C4-2B (cell line): ENCODE results near the gene SH3GLB2.

Source experiments
- ZFX ChIP-seq: fragments of 450-650 bp; IDR thresholded peaks from 2 replicates; pipeline ENCODE4 v1.6.1; 2017
- TF ChIP-seq, protein P1 (sequence below): fragments of 450-650 bp; conservative IDR thresholded peaks from 2 replicates; pipeline ENCODE4 v1.5.1; 2017; ENCODE audit warnings: mild to moderate bottlenecking

DNA sequence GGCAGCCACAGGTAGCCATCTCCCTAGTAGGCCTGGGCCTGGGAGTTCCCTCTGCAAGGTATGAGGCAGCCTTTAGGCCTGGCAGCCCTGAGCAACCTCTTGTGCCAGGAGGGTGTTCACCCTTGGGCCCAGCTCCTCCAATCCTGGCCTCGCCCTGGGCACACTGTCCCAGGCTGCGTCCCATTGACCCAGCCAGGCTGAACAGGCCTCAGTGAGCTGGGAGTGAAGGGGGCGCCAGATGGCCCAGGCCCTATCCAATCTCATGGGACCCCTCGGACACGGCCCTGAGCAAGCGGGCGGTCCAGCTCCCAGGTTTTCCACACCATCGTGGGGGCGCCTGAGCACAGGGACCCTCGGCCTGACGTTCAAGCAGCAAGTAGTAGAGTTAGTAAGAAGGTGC is 14.5 kb downstream of the SH3GLB2 start:
- TF ChIP-seq, protein P1, sequence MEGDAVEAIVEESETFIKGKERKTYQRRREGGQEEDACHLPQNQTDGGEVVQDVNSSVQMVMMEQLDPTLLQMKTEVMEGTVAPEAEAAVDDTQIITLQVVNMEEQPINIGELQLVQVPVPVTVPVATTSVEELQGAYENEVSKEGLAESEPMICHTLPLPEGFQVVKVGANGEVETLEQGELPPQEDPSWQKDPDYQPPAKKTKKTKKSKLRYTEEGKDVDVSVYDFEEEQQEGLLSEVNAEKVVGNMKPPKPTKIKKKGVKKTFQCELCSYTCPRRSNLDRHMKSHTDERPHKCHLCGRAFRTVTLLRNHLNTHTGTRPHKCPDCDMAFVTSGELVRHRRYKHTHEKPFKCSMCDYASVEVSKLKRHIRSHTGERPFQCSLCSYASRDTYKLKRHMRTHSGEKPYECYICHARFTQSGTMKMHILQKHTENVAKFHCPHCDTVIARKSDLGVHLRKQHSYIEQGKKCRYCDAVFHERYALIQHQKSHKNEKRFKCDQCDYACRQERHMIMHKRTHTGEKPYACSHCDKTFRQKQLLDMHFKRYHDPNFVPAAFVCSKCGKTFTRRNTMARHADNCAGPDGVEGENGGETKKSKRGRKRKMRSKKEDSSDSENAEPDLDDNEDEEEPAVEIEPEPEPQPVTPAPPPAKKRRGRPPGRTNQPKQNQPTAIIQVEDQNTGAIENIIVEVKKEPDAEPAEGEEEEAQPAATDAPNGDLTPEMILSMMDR, result no peak
- no peak for TF ChIP-seq ZFX
